DOHH2 (cell line): ENCODE results near the gene UNC13A.
"Not testable (repeated sequence)": the region's sequence is repeated elsewhere in the genome, so short reads cannot be mapped to it uniquely, and the experiment has no call there.

Experiments
- H3F3A ChIP-seq: fragments of 200-600 bp; sonication (generic), shearing (Covaris generic); 2 replicates; pipeline ENCODE4 v1.6.0; 2016; ENCODE audit warnings: antibody characterized with exemption, mild to moderate bottlenecking; ENCODE audit not compliant: control insufficient read depth, insufficient read depth
- H3K27ac ChIP-seq: fragments of 200-600 bp; sonication (generic); 2 replicates; pipeline ENCODE4 v1.5.1; 2014; ENCODE audit warnings: low read depth, mild to moderate bottlenecking, low read length, moderate library complexity
- H3K27me3 ChIP-seq: fragments of 200-600 bp; sonication (generic); 2 replicates; pipeline ENCODE4 v1.6.1; 2014; ENCODE audit warnings: mild to moderate bottlenecking, low read length, mixed read lengths; ENCODE audit not compliant: control insufficient read depth
- H3K36me3 ChIP-seq: fragments of 200-600 bp; sonication (generic); 2 replicates; pipeline ENCODE4 v1.6.1; 2014; ENCODE audit warnings: mild to moderate bottlenecking, low read length, moderate library complexity, mixed read lengths; ENCODE audit not compliant: control insufficient read depth
- H3K4me1 ChIP-seq: fragments of 200-600 bp; sonication (generic); 2 replicates; pipeline ENCODE4 v1.6.1; 2014; ENCODE audit warnings: mild to moderate bottlenecking, low read length, mixed read lengths; ENCODE audit not compliant: control insufficient read depth
- H3K4me2 ChIP-seq: fragments of 200-600 bp; sonication (generic); 2 replicates; pipeline ENCODE4 v1.6.0; 2014; ENCODE audit warnings: mild to moderate bottlenecking, low read length, moderate library complexity
- H3K4me3 ChIP-seq: fragments of 200-600 bp; sonication (generic); 2 replicates; pipeline ENCODE4 v1.5.1; 2014; ENCODE audit warnings: mild to moderate bottlenecking, low read length, mixed read lengths
- H3K79me2 ChIP-seq: fragments of 200-600 bp; sonication (generic); 2 replicates; pipeline ENCODE4 v1.6.1; 2014; ENCODE audit warnings: mild to moderate bottlenecking, low read length, mixed read lengths; ENCODE audit not compliant: control insufficient read depth
- H3K9me2 ChIP-seq: fragments of 200-600 bp; sonication (generic); replicated peaks from 2 replicates; pipeline ENCODE4 v1.6.1; 2014; ENCODE audit warnings: mild to moderate bottlenecking, low read length, mixed read lengths; ENCODE audit not compliant: control insufficient read depth
- H3K9me3 ChIP-seq: fragments of 200-600 bp; sonication (generic); 2 replicates; pipeline ENCODE4 v1.6.1; 2014; ENCODE audit warnings: antibody characterized with exemption, low read length, mixed read lengths; ENCODE audit not compliant: control insufficient read depth, insufficient read depth
- H4K20me1 ChIP-seq: fragments of 200-600 bp; sonication (generic); 2 replicates; pipeline ENCODE4 v1.6.0; 2014; ENCODE audit warnings: low read depth, mild to moderate bottlenecking, antibody characterized with exemption, low read length, moderate library complexity; ENCODE audit not compliant: control insufficient read depth, insufficient read depth
- EZH2phosphoT487 ChIP-seq: fragments of 200-600 bp; sonication (generic); IDR thresholded peaks from 2 replicates; pipeline ENCODE4 v1.6.1; 2017; ENCODE audit warnings: borderline replicate concordance, mild to moderate bottlenecking, antibody characterized with exemption, low read length, moderate library complexity, mixed read lengths
- TF ChIP-seq, protein P1 (sequence below): fragments of 200-600 bp; sonication (generic); IDR thresholded peaks from one replicate; pipeline ENCODE4 v1.5.1; 2014; ENCODE audit warnings: antibody characterized with exemption, mild to moderate bottlenecking, low read depth, low read length; ENCODE audit not compliant: poor library complexity, severe bottlenecking

The UNC13A gene

DNA sequence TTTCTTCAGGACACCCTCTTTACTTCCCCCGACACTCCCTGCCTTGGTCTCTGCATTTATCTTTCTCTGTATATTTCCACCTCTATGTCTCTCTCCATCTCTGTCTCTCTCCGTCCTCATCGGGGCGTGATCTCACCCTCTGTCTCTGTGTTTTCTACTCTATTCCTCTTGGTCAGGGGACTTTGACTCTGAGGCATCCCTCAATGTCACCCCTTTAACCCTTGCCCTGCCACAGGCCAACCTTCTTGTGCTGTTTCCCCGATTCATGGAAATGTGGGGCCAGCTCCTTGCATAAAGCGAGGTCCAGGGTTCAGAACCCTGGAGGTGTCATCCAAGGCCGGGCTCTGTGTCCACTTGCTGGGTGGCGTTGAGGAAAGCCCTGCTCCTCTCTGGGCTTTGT lies 85.9 kb downstream of the UNC13A start:
- H3K4me2 ChIP-seq = peak overlapping the region; percentile 36

DNA sequence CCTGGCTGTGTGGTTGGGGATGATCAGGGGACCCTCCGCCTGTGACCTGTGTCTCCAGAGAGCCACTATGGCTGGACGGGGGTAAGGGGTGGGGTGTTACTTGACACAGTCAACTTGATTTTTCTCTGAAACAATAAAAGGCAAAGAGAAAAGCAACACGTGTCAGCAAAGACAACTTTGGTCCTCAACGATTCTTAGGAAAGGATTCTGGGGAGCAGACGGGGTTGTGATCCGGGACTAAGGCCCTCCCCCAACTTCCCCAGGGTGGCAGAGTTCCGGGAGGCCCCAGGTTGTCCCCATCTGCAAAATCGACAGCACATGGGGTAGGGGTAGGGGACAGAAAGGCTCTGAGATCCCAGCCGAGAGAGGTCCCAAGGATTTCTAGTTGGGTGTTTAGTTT lies 86.5 kb downstream of the UNC13A start:
- Histone ChIP-seq H3K4me2 (peak overlapping the region; percentile 36), H3K4me1 (peaks cover 37% of the 10 kb centered on the region), H3K27me3 (peaks cover 10% of the 10 kb centered on the region), H3K4me3 (peak overlapping the region; percentile 51), H3K79me2 (no peaks in the 10 kb centered on the region), H3K9me3 (no peaks in the 10 kb centered on the region), H4K20me1 (no peaks in the 10 kb centered on the region), H3F3A (peaks cover 10% of the 10 kb centered on the region), H3K9me2 (no peaks in the 10 kb centered on the region), H3K27ac (no peak overlapping the region), H3K36me3 (no peaks in the 10 kb centered on the region)
- TF ChIP-seq EZH2phosphoT487 = no peak
- TF ChIP-seq, protein P1, sequence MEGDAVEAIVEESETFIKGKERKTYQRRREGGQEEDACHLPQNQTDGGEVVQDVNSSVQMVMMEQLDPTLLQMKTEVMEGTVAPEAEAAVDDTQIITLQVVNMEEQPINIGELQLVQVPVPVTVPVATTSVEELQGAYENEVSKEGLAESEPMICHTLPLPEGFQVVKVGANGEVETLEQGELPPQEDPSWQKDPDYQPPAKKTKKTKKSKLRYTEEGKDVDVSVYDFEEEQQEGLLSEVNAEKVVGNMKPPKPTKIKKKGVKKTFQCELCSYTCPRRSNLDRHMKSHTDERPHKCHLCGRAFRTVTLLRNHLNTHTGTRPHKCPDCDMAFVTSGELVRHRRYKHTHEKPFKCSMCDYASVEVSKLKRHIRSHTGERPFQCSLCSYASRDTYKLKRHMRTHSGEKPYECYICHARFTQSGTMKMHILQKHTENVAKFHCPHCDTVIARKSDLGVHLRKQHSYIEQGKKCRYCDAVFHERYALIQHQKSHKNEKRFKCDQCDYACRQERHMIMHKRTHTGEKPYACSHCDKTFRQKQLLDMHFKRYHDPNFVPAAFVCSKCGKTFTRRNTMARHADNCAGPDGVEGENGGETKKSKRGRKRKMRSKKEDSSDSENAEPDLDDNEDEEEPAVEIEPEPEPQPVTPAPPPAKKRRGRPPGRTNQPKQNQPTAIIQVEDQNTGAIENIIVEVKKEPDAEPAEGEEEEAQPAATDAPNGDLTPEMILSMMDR = no peak

More for the DNA sequence above, 85.9 kb downstream of the UNC13A start:
- Histone ChIP-seq H3K4me3 (peak overlapping the region; percentile 51), H3K4me1 (peaks cover 39% of the 10 kb centered on the region), H3K27me3 (peaks cover 10% of the 10 kb centered on the region), H3K9me3 (no peaks in the 10 kb centered on the region), H4K20me1 (no peaks in the 10 kb centered on the region), H3K9me2 (no peaks in the 10 kb centered on the region), H3K36me3 (no peaks in the 10 kb centered on the region), H3F3A (peaks cover 15% of the 10 kb centered on the region), H3K79me2 (no peaks in the 10 kb centered on the region), H3K27ac (no peak overlapping the region)
- TF ChIP-seq, protein P1 = no peak
- no peak for TF ChIP-seq EZH2phosphoT487

DNA sequence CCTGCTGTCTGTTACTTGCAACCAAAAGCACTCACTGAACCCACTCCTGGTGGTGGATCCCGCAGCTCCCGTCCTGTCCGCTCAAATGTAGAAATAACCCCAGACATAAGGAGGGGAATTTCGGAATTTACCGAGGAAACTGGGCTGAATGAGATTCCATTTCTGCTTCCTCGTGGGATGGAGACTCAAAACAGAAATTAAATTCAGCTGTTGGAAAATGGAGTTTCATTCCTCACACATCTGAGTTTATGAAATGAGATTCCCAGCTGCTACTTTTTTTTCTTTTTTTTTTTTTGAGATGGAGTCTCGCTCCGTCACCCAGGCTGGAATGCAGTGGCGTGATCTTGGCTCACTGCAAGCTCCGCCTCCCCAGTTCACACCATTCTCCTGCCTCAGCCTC lies 88.4 kb downstream of the UNC13A start:
- no peaks in the 10 kb centered on the region for H3K9me2 ChIP-seq
- peaks cover 10% of the 10 kb centered on the region for H3K27me3 ChIP-seq
- peaks cover 6% of the 10 kb centered on the region for H3F3A ChIP-seq
- no peaks in the 10 kb centered on the region for H4K20me1 ChIP-seq
- H3K4me3 ChIP-seq = no peak overlapping the region
- TF ChIP-seq, protein P1 = no peak
- TF ChIP-seq EZH2phosphoT487 = no peak
- H3K9me3 ChIP-seq = no peaks in the 10 kb centered on the region
- peaks cover 25% of the 10 kb centered on the region for H3K4me1 ChIP-seq
- no peak overlapping the region for H3K4me2 ChIP-seq
- no peaks in the 10 kb centered on the region for H3K36me3 ChIP-seq
- H3K27ac ChIP-seq = no peak overlapping the region
- H3K79me2 ChIP-seq = no peaks in the 10 kb centered on the region

DNA sequence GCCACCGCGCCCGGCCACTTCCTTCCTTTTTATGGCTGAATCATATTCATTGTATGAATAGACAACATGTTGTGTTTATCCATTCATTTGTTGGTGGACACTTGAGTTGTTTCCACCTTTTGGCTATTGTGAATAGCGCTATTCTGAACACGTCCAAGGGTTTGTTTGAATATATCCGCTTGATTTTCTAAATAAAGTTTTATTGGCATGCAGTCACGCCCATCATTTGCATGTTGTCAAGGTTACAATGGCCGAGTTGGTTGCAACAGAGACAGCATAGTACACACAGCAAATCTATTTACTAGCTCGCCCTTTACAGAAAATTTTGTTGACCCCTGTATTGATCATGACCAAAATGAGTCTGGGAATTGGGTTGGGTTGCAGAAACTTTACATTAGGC lies 89.2 kb downstream of the UNC13A start:
- peaks cover 10% of the 10 kb centered on the region; the same call in 1 of the 2 replicates for H3K27me3 ChIP-seq
- H3K36me3 ChIP-seq = no peaks in the 10 kb centered on the region
- H3K9me3 ChIP-seq = no peaks in the 10 kb centered on the region
- no peaks in the 10 kb centered on the region for H3K9me2 ChIP-seq
- TF ChIP-seq, protein P1 = no peak
- H4K20me1 ChIP-seq = no peaks in the 10 kb centered on the region
- H3K4me1 ChIP-seq = peaks cover 25% of the 10 kb centered on the region
- no peaks in the 10 kb centered on the region for H3K79me2 ChIP-seq
- H3K4me2 ChIP-seq = no peak overlapping the region
- H3K27ac ChIP-seq = no peak overlapping the region
- no peak overlapping the region for H3K4me3 ChIP-seq
- no peaks in the 10 kb centered on the region for H3F3A ChIP-seq

DNA sequence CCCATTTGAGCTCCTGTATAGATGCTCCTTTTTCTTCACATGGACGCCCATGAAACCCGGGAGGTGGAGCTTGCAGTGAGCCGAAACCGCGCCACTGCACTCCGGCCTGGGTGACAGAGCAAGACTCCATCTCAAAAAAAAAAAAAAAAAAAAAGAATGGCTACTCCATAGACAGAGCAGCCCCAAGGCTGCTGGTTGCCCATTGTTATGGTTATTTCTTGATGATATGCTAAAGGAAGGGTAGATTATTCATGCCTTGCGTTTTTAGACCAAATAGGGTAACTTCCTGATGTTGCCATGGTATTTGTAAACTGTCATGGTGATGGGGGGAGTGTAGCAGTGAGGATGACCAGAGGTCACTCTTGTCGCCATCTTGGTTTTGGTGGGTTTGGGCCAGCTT lies 90.1 kb downstream of the UNC13A start:
- peaks cover 25% of the 10 kb centered on the region for H3K4me1 ChIP-seq
- H3K9me3 ChIP-seq, H3K79me2 ChIP-seq, H3K4me3 ChIP-seq, H3K27me3 ChIP-seq, H3F3A ChIP-seq, H3K27ac ChIP-seq, H4K20me1 ChIP-seq, H3K9me2 ChIP-seq, H3K36me3 ChIP-seq, H3K4me2 ChIP-seq: not testable (repeated sequence)
